Erythroblast (primary cell): ENCODE measurements around the gene TMC8.

Source experiments
- DNase-seq, 2 experiments: peaks; one replicate each; lab custom pipeline; 2025; lab: John Stamatoyannopoulos, UW
- GATA1 ChIP-seq: IDR thresholded peaks from 2 replicates; pipeline ENCODE4 v1.6.1; 2011; ENCODE audit warnings: low read depth, mild to moderate bottlenecking, control low read depth, low read length, moderate library complexity
- POLR2A ChIP-seq: IDR thresholded peaks from 2 replicates; pipeline ENCODE4 v1.6.1; 2011; ENCODE audit warnings: mild to moderate bottlenecking, low read length

Gene TMC8

DNA sequence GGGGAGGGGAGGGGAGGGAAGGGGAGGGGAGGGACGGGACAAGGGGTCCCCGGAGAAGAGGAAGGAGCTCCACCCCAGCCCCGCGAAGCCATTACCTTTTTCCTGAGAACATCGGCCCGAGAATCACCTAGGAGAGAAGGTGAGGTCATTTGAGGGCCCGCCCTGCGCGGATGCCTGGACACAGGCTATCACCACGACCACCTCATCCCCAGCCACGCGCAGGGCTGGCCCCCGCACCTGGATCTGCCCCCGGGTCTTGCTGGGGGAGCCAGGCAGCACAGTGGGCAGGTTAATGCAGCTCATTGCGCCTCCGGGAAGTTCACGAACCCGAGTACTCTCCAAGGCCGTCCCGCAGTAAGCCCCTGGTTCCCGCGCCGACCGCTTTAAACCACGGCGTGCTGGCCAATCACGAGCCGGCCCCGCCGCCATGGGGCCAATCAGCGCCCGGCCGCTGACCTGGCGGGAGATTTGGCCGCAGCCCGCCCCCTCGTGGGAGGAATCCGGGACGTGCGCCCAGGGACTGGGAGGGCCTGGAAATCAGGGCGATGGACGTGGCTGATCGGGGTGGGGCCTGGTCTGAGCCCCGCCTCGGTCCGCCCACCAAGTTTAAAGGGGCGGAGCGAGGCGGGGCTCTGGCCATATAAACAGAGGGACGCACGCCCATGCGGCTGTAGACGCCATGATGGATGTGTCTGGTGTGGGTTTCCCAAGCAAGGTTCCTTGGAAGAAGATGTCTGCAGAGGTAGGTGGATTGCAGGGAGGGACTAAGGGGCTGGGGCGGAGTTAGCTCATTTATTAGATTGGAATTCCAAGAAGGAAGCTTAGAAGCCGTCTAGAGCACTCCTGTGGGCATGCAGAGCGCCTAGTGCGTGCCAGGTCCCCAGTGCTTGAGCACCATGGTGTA is 56.4 kb downstream of the TMC8 start, which contains the start of the genes AFMID and TK1:
TSS of gene AFMID (plus strand) at position 671 of the 904 bp plus-strand sequence. CDS start at position 680, 9 bp downstream.
TSS of gene TK1 (minus strand) at position 361 of the 904 bp plus-strand sequence. CDS start at position 303, 58 bp downstream.
- TF ChIP-seq POLR2A: peak; percentile 77
- TF ChIP-seq GATA1: no peak
- DNase-seq: peak; percentile 98 to 99
